Measurements from ENCODE around the gene SHROOM1.

Gene SHROOM1

GRCh38 chr5:132788990-132789886 lies 41.2 kb downstream of the SHROOM1 start:
- no peak for DNase-seq (ENCODE audit: low read depth, low spot score)
- no peak overlapping the region for H3K4me3 ChIP-seq (ENCODE audit: low read length)

GRCh38 chr5:132788508-132788907 lies 41.9 kb downstream of the SHROOM1 start:
- DNase-seq (ENCODE audit: low read depth, low spot score): no peak
- no peak overlapping the region for H3K4me3 ChIP-seq (ENCODE audit: low read length)

DNA sequence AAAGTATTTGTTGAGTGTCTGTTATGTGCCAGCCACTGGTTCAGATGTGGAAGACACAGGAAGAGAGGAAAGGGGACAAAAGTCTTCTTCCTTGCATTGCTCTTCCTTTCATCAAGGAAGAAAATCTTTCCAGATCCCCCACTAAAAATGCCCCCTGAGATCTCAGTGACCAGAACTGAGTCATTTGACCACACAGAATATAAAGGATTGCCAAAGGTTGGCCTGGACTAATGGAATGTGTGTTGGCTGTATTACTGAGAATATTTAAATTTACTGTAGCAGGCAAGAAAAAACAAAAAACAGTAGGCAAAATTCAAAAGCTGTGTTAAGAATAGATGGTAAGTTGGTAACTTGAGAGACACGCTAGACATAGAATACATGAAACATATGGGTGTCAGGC lies 43.4 kb downstream of the SHROOM1 start:
- no peak for DNase-seq (ENCODE audit: low read depth, low spot score)

DNA sequence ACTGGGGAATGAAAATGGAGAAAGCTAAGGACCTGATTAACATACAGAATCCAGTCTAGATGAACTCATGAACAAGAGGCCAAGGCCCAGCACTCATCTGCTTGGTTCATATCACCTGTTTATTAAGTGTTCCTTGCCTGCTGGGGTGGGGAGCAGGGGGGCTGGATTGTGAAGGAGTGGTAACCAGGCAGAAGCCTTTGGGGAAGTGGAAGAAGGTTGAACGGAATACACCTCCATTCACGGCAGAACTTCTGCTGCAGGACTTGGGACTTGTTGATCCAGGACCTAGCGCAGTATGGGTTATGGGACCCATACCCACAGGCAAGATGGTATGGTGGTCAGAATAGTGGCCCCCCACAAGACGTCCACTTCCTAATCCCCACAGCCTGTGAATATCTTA lies 44.6 kb downstream of the SHROOM1 start:
- DNase-seq (ENCODE audit: low read depth, low spot score): no peak
- no peak overlapping the region for H3K4me3 ChIP-seq (ENCODE audit: low read length)

More for the DNA sequence above, 43.4 kb downstream of the SHROOM1 start:
- H3K4me3 ChIP-seq (ENCODE audit: low read length): no peak overlapping the region

DNA sequence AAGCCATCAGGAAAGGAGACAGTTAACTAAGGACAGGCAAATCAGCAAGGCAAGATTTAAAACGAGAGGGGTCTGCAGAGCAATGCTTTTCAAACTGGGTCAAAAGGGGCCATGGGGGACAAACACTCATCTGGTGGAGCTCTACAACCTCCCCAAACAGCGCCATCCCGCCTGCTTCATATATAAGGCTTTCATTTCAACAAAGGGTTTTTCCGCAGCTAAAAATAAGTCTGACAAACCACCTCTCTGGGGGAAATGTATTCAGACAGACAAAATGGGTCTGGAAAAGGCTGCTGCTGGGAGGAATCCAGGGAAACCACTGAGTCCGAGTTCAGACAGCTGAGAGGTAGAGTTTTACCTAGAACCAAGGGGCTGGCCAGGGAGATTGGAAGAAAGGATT lies 45.1 kb downstream of the SHROOM1 start:
- H3K4me3 ChIP-seq (ENCODE audit: low read length): no peak overlapping the region
- DNase-seq (ENCODE audit: low read depth, low spot score): no peak

- no peak overlapping the region for H3K4me3 ChIP-seq (ENCODE audit: low read length)
- DNase-seq (ENCODE audit: low read depth, low spot score): no peak
Measured at GRCh38 chr5:132782101-132782500, 48.3 kb downstream of the SHROOM1 start.

GRCh38 chr5:132781029-132781428 lies 49.4 kb downstream of the SHROOM1 start:
- DNase-seq (ENCODE audit: low read depth, low spot score): no peak
- H3K4me3 ChIP-seq (ENCODE audit: low read length): no peak overlapping the region

DNA sequence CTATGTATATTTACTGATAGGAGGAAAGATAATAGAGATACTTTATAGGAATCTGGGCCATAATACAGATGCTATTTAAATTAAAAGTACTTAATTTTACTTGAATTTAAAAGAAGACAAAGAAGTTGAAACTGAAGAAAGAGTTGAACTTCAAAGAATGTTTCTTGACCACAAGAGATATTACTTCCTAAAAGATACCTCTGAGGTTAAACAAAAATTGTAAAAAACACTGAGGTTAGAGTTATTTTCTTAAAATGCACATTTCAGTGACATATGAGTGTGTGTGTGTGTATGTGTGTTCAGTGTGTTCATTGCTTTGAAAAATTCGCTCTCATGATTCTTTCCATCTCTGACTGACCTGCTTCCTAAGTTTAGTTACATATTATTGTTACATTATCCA lies 49.9 kb downstream of the SHROOM1 start:
- no peak overlapping the region for H3K4me3 ChIP-seq (ENCODE audit: low read length)
- DNase-seq (ENCODE audit: low read depth, low spot score): peak; percentile 19

DNA sequence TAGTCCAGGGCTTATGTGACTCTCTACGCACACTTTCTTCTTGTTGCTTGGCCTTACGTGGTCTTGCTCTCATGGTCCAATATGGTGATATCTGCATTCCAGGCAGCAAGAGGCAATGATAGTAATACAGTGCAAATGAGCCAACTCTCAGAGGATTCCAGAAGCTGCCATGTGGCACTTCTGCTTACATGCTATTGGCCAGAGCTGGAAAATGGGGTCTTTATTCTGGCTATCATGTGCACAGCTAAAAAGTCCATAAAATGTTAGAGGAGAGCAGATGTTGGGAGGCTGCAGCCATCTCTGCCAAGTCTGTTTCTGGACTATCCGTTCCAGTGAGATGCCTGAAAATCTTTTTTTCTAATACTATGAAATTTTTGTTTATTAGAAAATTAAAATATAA lies 50.5 kb downstream of the SHROOM1 start:
- DNase-seq (ENCODE audit: low read depth, low spot score): no peak
- H3K4me3 ChIP-seq (ENCODE audit: low read length): no peak overlapping the region

DNA sequence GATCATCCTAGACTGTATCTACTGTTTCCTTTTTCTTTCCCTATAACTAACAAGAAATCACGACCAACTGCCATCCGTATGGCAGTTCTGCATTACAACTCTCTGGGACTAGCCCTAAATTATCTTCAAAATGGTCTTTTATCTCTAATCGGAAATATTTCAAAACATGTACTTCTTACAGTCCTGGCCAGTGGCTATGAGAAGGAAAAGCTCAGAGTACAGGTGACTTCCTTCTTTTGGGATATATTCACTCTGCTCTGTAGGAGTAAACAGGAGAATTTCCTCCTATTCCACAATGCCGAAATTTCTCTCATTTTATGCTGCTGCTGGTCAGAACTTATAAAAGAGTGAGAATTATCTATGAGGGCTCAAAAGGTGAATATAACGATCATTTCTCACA lies 51.6 kb downstream of the SHROOM1 start:
- H3K4me3 ChIP-seq (ENCODE audit: low read length): no peak overlapping the region
- DNase-seq (ENCODE audit: low read depth, low spot score): no peak

DNA sequence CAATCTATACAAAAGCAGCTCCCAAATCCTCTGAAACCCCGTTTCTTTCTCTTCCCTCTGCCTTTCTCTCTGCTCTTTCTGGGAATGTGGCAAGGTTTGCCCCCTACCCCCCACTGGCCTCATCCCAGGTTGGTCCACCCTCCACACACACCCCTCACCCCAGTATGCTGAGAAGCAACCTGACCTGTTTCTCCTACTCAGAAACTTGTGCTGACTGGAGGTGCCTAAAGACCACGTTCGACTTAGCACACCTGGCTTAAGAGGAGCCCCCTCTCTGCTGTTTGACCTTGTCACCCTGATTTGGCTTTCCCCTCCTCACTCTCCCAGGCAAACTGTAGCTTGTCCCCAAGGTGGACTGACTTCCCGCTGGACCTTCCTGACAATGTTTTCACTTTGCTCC lies 52.3 kb downstream of the SHROOM1 start:
- no peak for DNase-seq (ENCODE audit: low read depth, low spot score)
- no peak overlapping the region for H3K4me3 ChIP-seq (ENCODE audit: low read length)

DNA sequence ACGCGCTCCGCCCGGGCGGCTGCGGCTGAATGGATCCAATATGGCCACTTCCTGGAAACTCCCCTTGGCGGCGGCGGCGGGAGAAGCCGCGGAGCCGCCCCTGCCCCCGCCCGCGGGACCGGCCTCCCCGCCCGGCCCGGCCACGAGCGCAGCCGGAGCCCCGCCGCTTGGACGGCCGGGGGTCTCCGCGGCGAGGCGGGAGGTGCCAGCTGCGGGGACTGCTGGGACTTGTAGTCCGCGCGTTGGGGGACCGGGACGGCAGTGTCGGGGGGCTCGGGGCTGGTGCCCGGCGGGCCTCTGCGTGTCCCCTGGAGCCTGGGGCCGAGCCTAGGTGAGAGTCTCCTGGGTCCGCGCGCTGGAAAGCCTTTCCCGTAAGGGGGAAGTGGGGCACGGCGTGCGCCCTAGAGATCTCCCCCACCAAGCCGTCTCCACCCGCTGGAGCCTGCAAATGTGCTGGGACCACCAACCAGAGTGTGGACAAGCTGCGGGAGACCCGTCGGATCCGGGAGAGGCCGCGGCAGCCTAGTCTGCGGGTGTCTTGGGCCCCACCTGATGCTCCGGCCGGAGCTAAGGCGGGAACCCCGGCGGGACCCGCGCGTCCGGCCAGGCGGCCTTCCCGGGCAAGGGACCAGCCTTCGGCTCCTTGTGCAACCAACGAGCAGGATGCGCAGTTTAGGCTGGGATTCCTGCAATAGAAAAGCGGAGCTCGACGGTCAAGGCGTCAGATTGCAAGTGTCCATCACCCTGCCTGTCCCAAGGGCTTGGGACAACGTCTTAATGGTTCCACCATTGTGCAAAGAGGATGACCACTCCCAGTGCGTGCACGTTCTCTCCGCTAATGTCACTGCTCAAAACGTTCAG lies 53.0 kb downstream of the SHROOM1 start, which contains the start of gene SEPTIN8:
Gene SEPTIN8, minus strand, starts transcription at position 31 of the 861 bp plus-strand sequence. CDS start 102 bp downstream, outside the sequence.
- no peak for DNase-seq (ENCODE audit: low read depth, low spot score)
- peak within 1 kb of the TSS; percentile 62 for H3K4me3 ChIP-seq (ENCODE audit: low read length)

DNA sequence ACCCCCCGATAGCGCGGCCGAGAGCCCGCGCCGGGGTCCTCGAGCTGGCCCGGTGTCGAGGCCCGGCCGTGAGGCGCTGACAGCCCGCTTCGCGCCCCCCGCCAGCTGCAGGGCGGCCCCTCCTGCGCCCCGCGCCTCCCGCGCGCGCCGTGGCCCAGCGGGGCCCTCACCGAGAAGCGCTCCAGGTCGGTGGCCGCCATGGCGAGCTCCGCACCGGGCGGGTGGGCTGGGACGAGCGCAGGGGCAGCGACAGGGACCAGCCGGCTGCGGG lies 53.6 kb downstream of the SHROOM1 start:
- peak overlapping the region; percentile 62 for H3K4me3 ChIP-seq (ENCODE audit: low read length)

DNA sequence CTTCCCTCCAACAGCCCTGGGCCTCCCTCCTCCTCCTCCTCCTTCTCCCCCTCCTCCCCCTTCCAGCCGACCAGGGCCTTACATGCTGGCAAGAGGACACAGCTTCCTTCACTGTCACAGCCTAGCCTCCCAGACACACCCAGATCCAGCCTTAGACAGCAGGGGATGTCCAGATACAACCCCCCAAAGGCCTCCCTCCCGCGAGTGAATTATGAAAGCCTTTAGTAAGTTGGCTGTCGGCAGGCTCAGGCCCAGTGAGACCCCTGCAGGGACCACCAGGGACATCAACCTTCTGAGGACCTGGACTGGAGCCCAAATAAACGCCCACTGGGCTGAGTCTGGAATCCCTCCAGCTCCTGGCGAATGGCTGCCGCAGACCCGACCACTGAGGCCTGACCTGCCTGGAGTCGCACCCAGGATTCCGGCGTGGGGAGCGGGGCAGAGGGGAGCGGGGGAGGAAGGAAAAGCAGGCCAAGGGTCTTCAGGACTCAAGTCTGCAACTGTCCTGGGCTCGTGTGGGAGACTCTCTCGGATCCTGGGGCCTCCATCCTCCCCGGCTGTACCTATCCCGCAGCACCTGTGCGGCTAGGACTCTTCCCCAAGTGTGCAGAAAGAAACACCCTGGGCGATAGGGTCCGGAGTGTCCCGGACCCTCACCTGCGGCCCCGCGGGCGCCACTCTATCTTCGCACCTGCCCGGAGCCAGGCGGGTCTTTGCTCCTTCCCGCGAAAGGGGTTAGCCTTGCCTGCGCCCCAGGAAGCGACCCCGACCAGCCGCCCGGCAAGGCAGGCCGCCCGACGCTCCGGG lies 54.1 kb downstream of the SHROOM1 start:
- DNase-seq (ENCODE audit: low read depth, low spot score): no peak
- peak overlapping the region; percentile 62 for H3K4me3 ChIP-seq (ENCODE audit: low read length)

More for the DNA sequence above, 53.6 kb downstream of the SHROOM1 start:
- no peak for DNase-seq (ENCODE audit: low read depth, low spot score)

GRCh38 chr5:132775476-132775961 lies 54.9 kb downstream of the SHROOM1 start:
- no peak overlapping the region for H3K4me3 ChIP-seq (ENCODE audit: low read length)
- no peak for DNase-seq (ENCODE audit: low read depth, low spot score)

GRCh38 chr5:132774896-132775295 lies 55.6 kb downstream of the SHROOM1 start:
- DNase-seq (ENCODE audit: low read depth, low spot score): no peak
- no peak overlapping the region for H3K4me3 ChIP-seq (ENCODE audit: low read length)

GRCh38 chr5:132774406-132774805 lies 56.0 kb downstream of the SHROOM1 start:
- no peak for DNase-seq (ENCODE audit: low read depth, low spot score)
- H3K4me3 ChIP-seq (ENCODE audit: low read length): peak overlapping the region; percentile 17

DNA sequence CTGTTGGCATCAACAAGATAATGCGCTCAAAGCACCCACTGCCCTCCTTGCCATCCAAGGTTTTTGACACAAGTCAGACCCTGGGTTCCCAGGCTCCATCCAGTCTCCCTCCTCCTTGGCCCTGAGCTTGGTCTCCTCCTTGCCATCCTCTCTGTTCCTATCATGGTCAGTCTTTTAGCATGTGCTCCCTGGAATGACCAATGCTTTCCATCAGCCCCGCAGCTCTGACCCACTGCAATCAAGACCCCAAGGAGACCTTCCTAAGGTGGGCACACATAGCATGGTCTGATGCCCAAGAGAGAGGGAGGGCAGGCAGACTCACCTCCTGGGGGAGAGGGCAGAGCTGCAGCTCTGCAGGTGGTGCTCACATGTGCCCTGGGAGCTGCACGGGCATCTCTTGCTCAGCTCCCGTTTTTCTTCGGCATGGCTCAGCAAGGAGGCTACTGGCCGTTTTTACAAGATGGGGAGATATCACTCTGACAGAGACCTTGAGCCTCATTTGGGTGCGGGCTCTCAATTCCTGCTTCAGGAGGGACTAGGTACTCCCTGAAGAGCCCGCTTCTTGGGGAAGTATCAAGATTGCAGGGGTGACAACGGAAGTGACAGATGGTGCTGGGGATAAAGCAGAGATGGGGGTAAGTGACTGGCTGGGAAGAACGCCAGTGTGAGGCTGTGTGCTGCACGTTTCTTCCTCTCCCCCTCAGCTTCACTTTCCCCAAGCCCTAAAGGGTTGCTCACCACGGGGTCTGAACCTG lies 56.7 kb downstream of the SHROOM1 start:
- peak; percentile 69 for DNase-seq (ENCODE audit: low read depth, low spot score)
- peak overlapping the region; percentile 17 for H3K4me3 ChIP-seq (ENCODE audit: low read length)

GRCh38 chr5:132773114-132773513 lies 57.3 kb downstream of the SHROOM1 start:
- no peak overlapping the region for H3K4me3 ChIP-seq (ENCODE audit: low read length)
- no peak for DNase-seq (ENCODE audit: low read depth, low spot score)
